Ramos (cell line): ENCODE measurements around the gene CAMTA1.

Experiments
- in situ Hi-C: fragments of 300-500 bp; cut with MboI; formaldehyde crosslinking; loops from one replicate; pipeline ENCODE4 v1.14.3; 2022; ENCODE audit warnings: low sequenced_read_pairs; ENCODE audit not compliant: unreplicated experiment

CAMTA1 gene

DNA sequence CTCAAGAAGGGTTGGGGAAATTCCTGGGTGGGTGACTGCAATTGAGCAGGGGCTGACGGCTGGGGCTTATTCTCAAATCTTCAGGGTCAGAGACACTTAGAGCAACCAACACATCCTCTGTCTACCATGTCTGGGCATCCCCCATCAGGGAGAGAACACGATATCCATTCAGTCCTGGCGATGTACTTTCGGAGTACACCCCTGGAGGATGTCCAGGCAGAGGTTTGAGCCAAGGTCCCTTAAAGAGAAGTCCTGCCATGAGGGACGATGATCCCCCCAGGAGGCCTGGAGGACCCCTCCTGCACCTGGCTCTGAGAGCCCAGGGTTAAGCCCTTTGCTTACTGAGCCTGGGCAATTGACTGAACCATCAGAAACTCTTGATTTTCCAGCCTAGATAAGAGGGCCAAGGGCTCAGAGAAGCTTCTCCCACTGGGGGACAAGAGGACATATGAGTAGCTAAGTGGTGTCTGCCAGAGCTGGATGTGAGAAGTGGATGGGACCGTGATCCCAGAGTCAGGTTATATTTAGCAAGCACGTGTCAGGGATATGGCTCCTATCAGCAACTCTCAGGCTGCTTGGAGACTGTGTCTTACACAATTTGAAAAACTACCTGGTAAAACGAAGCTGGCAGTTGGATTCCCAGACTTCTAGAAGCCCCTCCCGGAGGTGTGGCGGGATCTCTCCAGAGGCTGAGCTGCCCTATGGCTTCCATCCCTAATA, 732.5 kb downstream of the CAMTA1 start:
- in situ Hi-C loops, result no loop called here

DNA sequence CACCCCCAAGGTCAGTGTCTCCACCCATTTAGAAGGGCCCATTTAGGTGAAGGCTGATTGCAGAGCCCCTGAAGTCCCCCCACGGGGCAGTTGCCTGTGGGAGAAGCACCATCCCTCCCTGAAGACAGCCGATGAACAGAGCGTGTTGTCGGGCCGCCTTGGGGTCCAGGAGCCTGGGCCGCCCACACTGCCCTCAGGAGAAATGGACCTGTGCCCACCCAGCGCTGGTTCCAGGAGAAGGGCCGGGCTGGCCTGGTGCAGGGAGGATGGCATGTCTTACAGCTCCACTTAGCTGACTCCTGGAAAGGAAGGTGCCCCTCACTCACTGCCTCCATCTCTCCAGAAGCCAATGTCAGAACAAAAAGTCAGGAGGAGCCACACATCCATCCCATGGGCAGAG, 733.2 kb downstream of the CAMTA1 start:
- in situ Hi-C loops, result no loop called here

DNA sequence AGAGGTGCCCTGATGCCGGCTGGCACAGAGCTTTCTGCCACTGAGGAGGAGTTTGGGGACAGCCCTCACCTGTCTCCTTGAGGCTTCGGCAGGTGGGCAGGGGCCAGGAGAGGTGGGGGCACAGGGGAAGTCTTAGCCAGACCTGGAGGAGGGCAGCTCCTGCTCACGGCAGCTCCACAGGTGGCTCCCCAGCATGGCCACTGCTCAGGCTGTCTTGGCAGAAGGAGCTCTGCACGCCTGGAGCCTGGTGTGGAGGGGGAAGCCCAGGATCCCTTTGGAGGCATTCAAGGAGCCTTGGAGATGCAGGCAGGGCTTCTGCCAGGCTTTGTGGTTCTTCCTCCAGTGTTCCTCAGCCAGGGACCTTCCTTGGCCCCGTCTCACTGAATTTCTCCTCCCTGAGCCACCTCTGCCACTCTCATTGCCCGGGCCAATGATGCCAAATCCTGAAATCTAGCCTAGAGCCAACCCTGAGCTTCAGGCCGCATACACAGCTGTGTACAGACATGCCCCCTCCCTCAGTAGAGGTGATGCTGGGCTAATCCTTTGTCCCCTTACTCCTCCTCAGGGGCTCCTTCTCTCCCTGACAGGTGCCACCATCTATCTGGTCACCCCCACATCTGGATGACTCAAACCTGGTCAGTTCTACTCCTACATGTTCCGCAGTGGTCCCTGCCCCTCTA, 734.1 kb downstream of the CAMTA1 start:
- in situ Hi-C loops, result no loop called here

DNA sequence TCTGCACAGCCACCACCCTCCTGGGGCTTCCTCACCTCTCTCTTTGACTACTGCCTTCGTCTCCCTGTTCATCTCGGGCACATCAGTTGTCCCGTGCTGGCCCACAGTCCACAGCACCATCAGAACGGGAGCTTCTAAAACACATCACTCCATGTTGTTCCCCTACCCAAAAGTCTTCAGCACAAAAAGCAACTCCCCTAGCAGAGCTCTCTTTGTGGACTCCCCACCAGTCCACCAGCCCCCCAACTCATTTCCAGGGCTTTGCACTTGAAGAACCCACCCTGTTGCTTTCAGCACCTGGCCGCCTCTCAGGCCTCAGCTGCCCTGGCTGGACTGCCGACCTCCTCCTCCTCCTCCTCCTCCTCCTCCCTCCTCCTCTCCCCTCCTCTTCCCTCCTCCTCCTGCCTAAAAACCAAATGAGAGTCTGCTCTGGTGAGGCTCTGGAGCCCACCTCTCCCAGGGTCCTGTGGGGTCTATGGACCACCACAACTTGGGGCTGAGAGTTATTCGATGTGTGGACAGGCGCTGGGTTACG, 734.7 kb downstream of the CAMTA1 start:
- in situ Hi-C loops, result no loop called here

DNA sequence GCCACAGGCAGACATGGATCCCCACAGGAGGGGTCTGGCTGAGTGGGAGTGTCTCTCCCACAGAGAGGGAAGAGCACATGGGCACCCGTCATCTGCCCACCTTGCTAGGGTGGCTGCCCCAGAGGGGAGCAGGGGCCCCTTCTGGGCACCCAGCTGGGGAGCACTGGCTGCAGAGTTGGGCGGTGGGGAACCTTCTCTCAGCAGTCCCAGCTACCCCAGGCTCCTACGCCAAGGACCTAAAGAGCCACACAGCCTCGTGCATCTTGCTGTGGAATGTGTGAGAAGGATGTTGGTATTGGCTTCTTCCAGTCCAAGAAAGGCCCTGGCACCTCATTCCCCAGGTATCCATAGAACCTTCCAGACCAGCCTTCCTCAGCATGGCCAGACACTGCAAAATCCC, 735.2 kb downstream of the CAMTA1 start:
- in situ Hi-C loops, result no loop called here

DNA sequence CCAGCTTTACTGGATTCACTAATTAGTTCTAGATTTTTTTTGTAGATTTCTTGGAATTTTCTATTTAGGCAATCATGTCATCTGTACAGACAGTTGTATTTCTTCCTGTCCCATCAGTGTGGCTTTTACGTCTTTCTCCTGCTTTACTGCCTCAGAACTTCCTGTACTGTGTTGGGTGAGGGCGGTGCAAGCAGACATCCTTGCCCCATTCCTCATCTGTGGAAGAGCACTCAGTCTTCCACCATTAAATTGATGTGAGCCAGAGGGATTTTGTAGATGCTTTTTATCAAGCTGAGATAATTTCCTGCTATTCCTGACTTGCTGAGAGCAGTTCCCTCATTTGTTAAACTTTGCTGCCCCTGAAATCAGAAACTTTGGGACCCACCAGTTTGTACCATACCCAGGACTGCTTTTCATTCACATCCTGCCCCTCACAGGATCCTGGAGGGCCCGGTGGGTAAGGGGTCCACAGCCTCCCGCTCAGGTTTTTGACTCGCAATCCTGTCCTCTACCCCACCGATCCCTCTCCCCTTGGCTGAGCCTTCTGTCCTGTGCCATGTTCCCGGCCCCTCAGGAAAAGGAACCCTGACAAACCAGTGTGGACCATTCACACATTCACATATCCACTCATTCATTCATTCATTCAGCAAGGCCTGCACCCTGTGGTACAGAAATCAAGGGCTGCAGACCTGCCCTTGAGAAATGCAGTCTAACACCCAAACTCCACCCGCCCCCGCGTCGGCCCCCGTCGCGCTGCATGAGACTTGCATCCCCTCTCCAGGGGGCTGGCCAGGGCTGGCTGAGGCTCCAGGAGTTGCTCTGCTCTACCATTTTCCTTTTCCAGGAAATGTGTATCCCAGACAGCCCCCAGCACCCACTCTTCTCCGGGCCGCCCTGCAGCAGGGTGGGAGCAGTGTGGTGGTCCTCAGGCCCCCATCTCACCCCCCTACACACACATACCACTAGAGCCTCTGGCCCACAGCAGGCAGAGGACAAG, 739.4 kb downstream of the CAMTA1 start:
- in situ Hi-C loops, result no loop called here

DNA sequence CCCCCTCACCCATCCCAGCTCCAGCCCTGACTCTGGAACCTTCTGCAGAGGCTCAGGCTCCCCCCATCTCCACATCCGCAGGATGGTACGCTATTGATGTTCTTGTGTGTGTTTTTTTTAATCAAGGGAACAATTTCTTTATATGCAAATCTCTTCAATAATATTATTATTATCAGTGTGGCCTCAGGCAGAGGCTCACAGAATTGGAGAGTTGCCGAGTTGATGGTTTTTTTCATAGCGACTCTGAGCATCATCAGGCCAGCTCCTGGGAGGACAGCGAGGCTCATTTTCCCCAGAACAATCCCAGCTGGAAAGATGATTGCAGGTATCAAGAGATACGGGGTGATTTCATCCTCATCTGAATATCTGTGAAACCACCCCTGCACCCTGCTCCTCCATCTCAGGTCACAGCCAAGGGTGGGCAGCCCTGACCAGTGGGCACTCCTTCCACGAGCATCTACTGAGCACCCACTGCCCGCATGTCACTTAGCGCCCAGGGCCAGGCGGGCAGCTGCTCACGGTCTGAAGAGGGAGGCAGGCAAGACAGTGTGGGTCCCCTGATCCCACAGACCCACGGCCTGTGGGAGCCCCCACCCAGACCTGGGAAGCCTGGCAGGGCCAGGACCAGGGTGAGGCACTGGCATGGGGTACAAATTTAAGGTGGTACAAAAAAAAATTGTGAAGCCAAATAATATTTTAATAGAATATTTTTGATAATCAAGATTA, 740.2 kb downstream of the CAMTA1 start:
- in situ Hi-C loops, result no loop called here

DNA sequence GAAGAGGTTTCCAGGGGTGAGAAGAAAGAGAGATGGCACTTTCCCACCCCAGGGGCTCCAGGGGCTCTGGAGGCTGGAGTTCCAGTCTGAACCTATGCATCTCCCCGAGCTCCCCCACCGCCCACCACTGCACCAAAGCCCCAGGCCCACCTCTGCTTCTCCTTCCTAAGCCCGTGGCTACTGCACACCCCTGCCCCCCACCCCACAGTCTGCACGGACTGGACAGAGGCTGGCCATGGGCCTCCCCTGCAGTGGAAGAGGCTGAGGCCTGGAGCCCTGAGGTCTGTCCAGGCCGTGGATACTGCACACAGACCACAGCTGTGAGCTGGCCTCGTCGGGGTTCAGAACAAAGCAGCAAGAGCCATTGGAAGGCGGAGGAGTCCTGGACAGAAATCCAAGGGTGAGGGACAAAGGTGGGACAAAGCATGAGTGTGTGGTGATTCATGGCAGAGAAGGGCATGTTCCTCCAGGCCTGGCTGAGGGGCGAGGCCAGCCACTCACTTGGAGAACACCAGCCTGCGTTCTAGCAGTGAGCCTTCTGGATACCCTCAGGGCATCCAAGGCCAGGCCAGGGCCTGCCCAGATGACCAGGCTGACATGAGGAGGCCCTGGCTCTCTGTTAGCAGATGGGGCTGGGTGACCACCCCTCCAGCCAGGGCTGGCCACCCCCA, 741.1 kb downstream of the CAMTA1 start:
- in situ Hi-C loops, result no loop called here

DNA sequence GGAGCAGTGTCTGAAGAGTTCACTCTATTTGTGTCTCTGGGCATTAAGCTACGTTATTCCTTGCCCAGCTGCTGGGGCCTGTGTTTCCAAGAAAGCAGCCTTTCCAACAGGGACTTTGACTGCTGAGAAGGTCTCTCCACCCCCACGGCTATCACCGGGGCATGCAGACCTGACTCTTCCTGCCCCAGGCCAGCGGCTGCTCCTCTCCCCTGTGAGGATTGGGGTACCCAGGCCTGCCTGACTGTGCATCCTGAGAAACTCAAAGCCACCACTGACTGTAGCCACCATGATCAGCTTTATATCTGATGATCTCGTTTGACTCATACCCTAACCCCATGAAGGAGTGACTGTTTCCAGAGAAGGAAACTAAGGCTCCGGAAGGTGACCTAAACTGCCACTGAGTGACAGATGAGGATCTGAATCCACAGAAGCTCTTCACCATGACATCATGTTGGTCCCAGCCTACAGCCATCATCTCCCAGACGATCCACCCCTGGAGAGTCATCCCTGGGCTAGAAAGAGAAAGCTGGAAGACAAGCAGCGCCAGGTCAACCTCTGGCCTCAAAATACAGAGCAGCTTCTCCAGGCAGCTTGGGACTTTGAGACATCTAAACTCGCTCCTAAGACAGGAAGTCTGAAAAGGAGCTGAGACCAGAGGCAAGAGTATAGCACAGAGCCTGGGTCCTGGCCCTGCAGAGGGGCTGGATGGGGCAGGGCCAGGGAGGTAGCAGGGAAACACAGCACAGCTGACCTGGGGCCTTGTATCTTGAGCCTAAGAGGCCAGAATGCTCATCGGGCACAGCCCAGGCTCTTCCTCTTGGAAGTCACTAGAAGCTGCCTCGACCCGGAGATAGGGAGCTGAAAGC, 741.8 kb downstream of the CAMTA1 start:
- in situ Hi-C loops, result no loop called here

DNA sequence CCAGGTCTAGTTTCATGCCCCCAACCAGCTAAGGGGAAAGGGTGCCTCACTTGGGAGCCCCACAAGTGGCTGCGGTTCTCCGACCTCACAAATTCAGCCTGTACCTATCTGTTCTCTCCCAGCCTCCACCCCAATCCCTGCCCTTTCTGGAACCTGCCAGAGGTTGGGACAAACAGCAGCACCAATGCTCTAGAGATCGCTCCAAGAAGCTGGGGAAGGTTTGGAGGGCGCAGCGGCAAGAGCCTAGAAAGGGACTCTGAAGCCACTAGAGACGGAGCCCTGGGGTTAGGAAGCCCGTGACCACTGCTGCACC, 742.4 kb downstream of the CAMTA1 start:
- in situ Hi-C loops, result no loop called here

DNA sequence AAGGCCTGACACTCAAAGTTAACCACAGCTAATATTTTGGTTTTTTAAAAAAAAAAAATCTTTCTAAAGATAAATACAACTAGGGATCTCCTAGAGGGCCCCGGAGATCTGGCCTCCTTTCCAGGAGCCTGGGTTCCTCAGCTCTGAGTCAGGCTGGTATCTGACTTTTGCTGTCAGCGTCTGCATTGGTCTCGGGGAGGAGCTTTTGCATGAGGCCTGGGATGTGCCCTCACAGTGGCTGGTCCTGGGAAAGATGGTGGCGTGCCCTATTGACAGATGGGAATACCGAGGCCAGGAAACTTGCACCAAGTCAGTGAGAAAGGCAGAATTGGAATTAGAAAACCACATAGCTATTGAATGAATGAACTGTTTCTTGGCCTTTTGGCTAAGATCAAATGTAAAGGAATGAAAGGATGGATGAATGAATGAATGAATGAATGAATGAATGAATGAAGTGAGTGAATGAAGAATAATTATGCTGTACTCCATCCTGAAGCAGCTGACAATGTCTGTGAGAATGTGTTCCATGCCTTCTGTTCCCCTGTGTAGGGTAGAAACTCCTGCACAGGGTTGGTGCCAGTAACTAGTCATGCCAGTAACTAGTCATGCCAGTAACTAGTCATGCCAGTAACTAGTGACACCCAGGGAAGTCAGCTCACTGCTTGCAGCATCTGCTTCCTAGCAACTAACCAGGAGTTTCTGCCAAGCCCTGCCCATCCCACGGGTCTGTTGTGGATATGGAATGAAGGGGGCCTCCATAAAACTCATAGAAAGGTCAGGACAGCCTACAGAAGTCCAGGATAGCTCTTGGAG, 743.3 kb downstream of the CAMTA1 start:
- in situ Hi-C loops, result no loop called here

DNA sequence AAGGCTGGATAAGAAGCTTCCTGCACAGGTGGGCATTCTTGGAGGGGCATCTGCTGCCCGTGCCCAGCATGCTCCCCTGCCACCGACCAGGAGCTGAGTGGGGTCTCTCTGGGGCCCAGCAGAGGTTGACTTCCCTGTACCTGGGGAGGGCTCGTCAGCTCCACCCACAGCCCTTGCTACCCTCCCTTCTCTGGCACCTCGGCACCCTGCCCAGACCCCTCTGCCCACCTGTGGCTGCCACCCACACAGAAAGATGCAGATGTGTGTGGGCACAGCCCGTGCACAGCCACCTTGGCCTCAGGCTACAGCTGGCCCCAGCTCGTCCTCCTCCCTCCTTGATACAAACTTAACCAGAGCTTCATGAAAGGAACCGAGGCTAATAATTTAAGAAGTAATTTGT, 744.7 kb downstream of the CAMTA1 start:
- in situ Hi-C loops, result no loop called here

DNA sequence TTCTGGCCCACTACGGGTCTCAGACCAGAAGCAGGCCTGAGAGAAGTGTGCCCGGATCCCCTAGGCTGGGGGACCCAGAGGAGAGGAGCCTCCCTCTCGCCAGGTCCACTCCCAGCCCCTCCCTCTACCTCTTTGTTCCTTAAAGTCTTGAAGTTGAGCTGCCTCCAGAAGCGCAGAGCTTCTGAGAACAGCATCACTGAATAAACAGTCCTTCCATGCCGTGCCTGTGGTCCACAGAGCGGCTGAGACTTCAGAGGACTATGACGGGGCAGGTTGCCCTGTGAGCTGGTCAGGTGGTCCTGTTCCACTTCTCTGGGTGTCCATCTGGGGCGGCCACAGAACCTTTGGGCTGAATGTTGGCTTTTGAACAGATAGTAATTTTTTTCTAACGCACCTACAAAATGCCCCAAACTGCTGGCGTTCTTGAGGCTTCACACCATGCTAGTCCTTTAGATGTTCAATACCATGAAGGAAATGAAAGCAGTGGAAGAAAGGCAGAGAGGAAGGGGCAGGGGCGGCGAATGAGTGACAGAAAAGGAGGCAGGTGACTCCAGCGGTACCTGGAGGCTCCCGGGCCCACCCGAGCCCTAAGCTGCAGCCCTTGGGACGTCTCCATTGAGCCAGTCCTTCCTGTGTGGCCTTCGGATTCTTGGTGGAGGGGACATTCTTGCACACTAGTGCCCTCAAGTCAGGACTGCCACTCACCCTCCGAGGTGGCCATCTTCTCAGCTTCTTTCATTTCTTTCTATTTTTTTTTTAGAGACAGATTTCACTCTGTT, 746.5 kb downstream of the CAMTA1 start:
- in situ Hi-C loops, result no loop called here

DNA sequence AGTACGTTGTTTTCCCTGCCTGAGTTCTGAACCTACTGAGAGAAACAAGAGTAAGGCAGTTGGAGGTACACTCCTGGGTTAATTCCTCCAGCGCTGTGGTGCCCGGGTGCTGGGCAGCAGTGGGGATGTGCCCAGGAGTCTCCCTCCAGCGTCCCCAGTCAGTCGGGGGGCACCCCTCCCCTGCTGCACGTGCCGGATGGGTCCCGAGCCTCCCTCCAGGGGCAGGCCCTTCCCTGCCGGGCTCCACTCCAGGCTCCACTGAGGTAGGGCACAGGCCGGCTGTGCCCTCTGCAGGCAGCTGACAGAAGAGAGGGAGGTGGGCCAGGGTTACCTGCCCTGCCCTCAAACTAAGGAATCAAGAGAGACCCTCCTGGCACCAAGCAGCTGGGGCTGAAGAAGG, 747.8 kb downstream of the CAMTA1 start:
- in situ Hi-C loops, result no loop called here

DNA sequence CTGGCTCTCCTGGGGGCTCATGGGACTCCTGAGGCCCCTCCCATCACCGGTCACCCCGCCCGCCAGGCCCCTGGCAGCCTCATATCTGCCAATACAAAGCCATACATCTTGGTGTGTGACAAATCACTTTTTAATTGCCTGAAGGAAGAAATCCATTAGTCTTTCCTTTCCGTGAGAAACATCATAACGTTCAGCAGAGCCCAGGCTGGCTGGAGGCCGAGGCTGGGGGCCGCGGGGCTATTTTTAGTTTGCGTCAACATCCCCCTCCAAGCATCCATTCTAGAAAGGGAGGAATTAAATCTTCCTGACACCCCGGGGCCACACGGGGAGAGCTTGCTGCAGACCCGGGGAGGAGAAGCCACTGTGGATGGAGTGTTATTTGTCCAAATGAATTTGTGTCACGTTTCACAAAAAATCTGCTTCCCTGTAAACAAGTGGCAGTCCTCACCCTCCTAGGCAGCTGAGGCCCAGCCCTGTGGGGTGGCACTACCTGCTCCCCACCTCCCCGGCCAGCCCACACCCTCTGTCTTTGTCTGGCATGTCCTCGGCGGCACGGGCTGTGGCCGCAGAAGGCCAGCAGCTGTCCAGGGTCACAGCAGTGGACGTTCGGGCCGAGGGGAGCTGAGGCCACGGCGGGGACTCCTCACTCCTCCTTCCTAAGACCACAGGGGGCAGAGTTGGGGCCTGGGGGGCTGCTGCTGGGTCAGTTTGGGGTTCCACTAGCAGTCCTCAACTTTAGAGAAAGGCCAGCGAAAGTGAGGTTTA, 749.0 kb downstream of the CAMTA1 start:
- in situ Hi-C loops, result no loop called here

DNA sequence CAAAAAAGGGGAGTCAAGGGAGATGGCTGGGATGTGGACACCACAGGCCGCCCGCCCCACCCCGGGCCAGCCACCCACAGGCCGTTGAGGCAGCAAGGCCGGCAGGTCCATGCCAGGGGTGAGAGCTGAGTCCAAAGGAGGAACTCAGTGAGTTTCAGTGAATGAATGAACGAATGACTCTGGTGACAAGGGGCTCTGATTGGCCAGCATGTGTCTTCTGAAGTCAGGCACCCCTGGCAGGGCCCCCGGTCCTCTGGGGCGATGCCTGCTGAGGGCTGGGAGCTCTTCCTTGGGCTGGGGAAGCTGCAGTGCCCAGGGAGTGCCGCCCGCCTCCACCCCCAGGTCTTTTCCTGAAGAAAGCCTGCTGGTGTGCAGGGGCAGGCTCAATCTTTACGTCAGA, 749.8 kb downstream of the CAMTA1 start:
- in situ Hi-C loops, result no loop called here
